ENCODE results near the gene MCF2L. TPM values are rescaled to one million over a fixed set of nuclear protein-coding genes. Genes with fewer than 3 reads are reported as not detected.

The MCF2L gene
- total RNA-seq, 1 experiment from 2014 or later, result 9.4 TPM

DNA sequence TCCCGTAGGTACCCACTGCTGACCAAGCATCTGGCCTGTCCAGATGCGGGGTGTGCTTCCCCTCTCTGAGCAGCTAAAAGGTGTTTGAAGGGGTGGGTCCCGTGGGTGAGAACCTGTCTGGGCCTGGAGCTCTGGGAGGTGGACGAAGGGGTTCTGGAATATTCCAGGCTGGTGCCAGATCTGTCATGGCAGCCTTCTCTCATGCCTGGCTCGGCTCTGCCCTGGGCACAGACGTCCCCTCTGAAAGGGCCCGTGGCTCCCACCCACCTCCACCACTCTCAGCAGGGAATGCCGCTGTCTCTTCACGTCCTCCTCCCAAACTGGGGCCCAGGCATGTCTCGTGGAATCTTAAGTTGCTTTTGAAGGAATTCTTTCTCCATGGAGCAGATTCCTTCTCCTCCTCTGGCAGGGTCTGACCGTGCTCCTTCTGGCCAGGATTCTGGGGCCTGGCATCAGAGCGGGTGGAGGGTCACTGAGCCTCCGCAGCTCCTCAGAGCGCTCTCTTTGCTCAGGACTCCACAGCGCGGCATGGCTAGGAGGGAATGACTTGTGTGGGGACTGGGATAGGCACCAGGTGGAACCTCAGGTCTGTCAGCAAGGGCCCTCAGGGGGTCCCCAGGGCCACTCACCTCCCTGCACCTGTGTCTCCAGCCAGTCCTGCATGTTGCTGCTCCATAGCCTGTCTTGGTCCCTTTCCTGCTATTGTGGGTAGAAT lies 5.9 kb upstream of the MCF2L start:
- peaks cover 15% of the 10 kb centered on the region for H3K27me3 ChIP-seq (replicated peaks)
- H3K36me3 ChIP-seq, result no peaks in the 10 kb centered on the region
- no peak overlapping the region for H3K4me3 ChIP-seq
- no peaks in the 10 kb centered on the region for H3K4me1 ChIP-seq (replicated peaks)
- no peaks in the 10 kb centered on the region for H3K9me3 ChIP-seq (replicated peaks)
- no peak overlapping the region for H3K27ac ChIP-seq
- DNase-seq (ENCODE audit: low read depth in 1 of 2, low spot score in 2 of 2), result no peak

GRCh38 chr13:112963641-112964040 lies 5.4 kb upstream of the MCF2L start:
- Histone ChIP-seq H3K9me3 (replicated peaks) (no peaks in the 10 kb centered on the region), H3K4me1 (replicated peaks) (no peaks in the 10 kb centered on the region; the same call in 1 of the 2 replicates), H3K27ac (no peak overlapping the region), H3K4me3 (no peak overlapping the region), H3K36me3 (no peaks in the 10 kb centered on the region), H3K27me3 (replicated peaks) (peaks cover 21% of the 10 kb centered on the region)
- DNase-seq (ENCODE audit: low read depth in 1 of 2, low spot score in 2 of 2), result no peak

DNA sequence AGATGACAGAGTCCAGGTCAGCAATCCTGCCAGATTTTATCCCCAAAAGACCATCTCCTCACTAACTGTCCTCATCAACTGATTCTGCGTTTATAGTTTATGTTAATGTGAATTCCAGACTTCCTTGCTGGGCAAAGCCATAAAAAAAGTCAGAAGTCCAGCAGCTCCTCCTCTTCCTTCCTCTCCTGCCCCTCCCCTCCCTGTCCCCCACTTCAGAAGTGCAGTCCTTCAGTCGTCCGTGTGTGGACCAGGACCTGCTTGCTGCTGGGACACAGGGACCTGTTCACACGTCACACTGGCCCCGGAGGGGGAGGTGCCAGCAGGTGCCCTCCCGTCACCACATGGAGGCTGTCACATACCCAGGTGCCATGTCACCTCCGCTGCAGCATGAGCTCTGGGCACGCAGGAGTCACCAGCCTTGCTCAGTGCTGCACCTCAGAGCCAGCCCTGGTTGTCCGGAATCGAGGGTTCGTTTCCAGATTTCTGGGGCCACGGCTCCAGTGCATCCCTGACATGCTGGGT lies 4.0 kb upstream of the MCF2L start:
- no peaks in the 10 kb centered on the region for H3K9me3 ChIP-seq (replicated peaks)
- H3K27ac ChIP-seq, result no peak overlapping the region
- no peak overlapping the region for H3K4me3 ChIP-seq
- no peak for DNase-seq (ENCODE audit: low read depth in 1 of 2, low spot score in 2 of 2)
- peaks cover 35% of the 10 kb centered on the region for H3K27me3 ChIP-seq (replicated peaks)
- no peaks in the 10 kb centered on the region for H3K36me3 ChIP-seq
- no peaks in the 10 kb centered on the region; the same call in 1 of the 2 replicates for H3K4me1 ChIP-seq (replicated peaks)

- Histone ChIP-seq H3K4me1 (replicated peaks) (no peaks in the 10 kb centered on the region; the same call in 1 of the 2 replicates), H3K9me3 (replicated peaks) (no peaks in the 10 kb centered on the region), H3K4me3 (no peak overlapping the region), H3K36me3 (no peaks in the 10 kb centered on the region), H3K27me3 (replicated peaks) (peaks cover 41% of the 10 kb centered on the region), H3K27ac (no peak overlapping the region)
- no peak for DNase-seq (ENCODE audit: low read depth in 1 of 2, low spot score in 2 of 2)
Measured at GRCh38 chr13:112965573-112966115, 3.4 kb upstream of the MCF2L start.

DNA sequence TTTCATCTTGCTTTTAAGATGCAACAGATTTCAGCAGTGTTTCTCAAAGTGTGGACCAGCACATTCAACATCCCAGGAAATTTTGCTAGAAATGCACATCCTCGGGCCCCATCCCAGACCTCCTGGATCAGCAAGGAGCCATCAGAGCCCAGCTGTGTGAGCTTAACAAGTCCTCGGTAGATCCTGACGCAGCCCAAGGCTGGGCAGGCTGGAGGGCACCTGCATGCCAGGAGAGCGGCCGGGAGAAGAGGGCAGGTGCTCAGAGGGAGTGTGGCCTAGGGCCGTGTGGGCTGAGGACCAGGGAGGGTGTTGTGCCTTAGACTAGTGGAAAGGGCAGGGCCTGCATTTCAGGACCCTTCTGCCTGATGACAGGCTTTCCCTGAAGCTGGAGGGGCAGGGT lies 2.2 kb upstream of the MCF2L start:
- peaks cover 45% of the 10 kb centered on the region for H3K27me3 ChIP-seq (replicated peaks)
- no peak overlapping the region for H3K4me3 ChIP-seq
- H3K9me3 ChIP-seq (replicated peaks), result no peaks in the 10 kb centered on the region
- no peaks in the 10 kb centered on the region for H3K36me3 ChIP-seq
- no peak for DNase-seq (ENCODE audit: low read depth in 1 of 2, low spot score in 2 of 2)
- H3K4me1 ChIP-seq (replicated peaks), result no peaks in the 10 kb centered on the region; the same call in 1 of the 2 replicates
- H3K27ac ChIP-seq, result no peak overlapping the region

- DNase-seq (ENCODE audit: low read depth in 1 of 2, low spot score in 2 of 2), result no peak
- no peaks in the 10 kb centered on the region for H3K36me3 ChIP-seq
- peaks cover 45% of the 10 kb centered on the region for H3K27me3 ChIP-seq (replicated peaks)
- H3K4me1 ChIP-seq (replicated peaks), result no peaks in the 10 kb centered on the region; the same call in 1 of the 2 replicates
- H3K27ac ChIP-seq, result no peak overlapping the region
- H3K9me3 ChIP-seq (replicated peaks), result no peaks in the 10 kb centered on the region
- no peak overlapping the region for H3K4me3 ChIP-seq
Measured at GRCh38 chr13:112967686-112968379, 1.2 kb upstream of the MCF2L start.

GRCh38 chr13:112968380-112968909 lies 569 bp upstream of the MCF2L start:
- Histone ChIP-seq H3K27me3 (replicated peaks) (peaks cover 45% of the 10 kb centered on the region), H3K4me3 (no peak overlapping the region), H3K27ac (no peak overlapping the region), H3K36me3 (no peaks in the 10 kb centered on the region), H3K4me1 (replicated peaks) (no peaks in the 10 kb centered on the region; the same call in 1 of the 2 replicates), H3K9me3 (replicated peaks) (no peaks in the 10 kb centered on the region)
- no peak for DNase-seq (ENCODE audit: low read depth in 1 of 2, low spot score in 2 of 2)

GRCh38 chr13:112969692-112970338 lies 801 bp downstream of the MCF2L start:
- H3K27me3 ChIP-seq (replicated peaks), result peaks cover 39% of the 10 kb centered on the region

DNA sequence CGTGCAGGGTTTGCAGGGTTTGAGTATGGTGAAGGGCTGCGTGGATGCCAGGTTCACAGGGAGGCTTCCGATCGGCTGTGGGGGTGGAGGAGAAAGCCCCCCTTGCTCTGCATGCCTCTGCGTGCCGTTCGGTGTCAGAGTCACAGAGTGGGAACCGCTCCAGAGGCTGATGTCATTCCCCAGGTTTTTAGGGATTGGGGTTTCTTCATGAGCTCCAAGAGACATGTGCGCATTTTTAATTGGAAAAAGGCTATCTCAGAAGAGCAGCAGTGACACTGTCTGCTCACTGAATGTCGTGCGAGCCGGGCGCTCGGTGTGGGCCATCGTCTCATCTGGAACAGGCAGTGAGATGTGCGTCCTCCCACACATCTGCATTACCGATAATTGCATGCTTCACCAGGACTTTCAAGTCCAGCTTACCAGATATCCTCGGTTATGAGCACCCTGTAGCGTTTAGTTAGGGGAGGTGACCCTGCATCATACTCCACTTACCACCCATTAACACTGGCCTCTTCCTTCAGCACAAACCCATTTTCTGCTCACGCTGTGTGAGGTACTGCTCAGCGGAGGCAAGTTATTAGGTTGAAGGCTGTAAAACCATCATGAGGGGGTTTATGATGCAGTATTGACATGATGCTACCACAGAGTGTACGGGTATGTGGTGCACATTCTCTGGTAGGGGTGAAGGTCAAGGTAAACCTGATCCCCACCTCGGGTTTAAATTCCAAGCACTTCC lies 1.7 kb downstream of the MCF2L start:
- DNase-seq (ENCODE audit: low read depth in 1 of 2, low spot score in 2 of 2), result no peak
- Histone ChIP-seq H3K27ac (no peak overlapping the region), H3K4me3 (no peak overlapping the region), H3K9me3 (replicated peaks) (no peaks in the 10 kb centered on the region), H3K27me3 (replicated peaks) (peaks cover 38% of the 10 kb centered on the region), H3K36me3 (no peaks in the 10 kb centered on the region), H3K4me1 (replicated peaks) (no peaks in the 10 kb centered on the region; the same call in 1 of the 2 replicates)

More at GRCh38 chr13:112969692-112970338, 801 bp downstream of the MCF2L start:
- H3K36me3 ChIP-seq, result no peaks in the 10 kb centered on the region
- no peaks in the 10 kb centered on the region; the same call in 1 of the 2 replicates for H3K4me1 ChIP-seq (replicated peaks)
- no peak overlapping the region for H3K27ac ChIP-seq
- no peaks in the 10 kb centered on the region for H3K9me3 ChIP-seq (replicated peaks)
- DNase-seq (ENCODE audit: low read depth in 1 of 2, low spot score in 2 of 2), result no peak
- H3K4me3 ChIP-seq, result no peak overlapping the region

GRCh38 chr13:112971288-112971643 lies 2.3 kb downstream of the MCF2L start:
- DNase-seq (ENCODE audit: low read depth in 1 of 2, low spot score in 2 of 2), result no peak
- Histone ChIP-seq H3K4me3 (no peak overlapping the region), H3K27me3 (replicated peaks) (peaks cover 34% of the 10 kb centered on the region), H3K9me3 (replicated peaks) (no peaks in the 10 kb centered on the region), H3K27ac (no peak overlapping the region), H3K4me1 (replicated peaks) (no peaks in the 10 kb centered on the region; the same call in 1 of the 2 replicates), H3K36me3 (no peaks in the 10 kb centered on the region)

- no peak for DNase-seq (ENCODE audit: low read depth in 1 of 2, low spot score in 2 of 2)
- Histone ChIP-seq H3K27ac (no peak overlapping the region), H3K27me3 (replicated peaks) (peaks cover 35% of the 10 kb centered on the region), H3K9me3 (replicated peaks) (no peaks in the 10 kb centered on the region), H3K4me1 (replicated peaks) (no peaks in the 10 kb centered on the region; the same call in 1 of the 2 replicates), H3K36me3 (no peaks in the 10 kb centered on the region), H3K4me3 (no peak overlapping the region)
Measured at GRCh38 chr13:112972258-112972657, 3.2 kb downstream of the MCF2L start.

DNA sequence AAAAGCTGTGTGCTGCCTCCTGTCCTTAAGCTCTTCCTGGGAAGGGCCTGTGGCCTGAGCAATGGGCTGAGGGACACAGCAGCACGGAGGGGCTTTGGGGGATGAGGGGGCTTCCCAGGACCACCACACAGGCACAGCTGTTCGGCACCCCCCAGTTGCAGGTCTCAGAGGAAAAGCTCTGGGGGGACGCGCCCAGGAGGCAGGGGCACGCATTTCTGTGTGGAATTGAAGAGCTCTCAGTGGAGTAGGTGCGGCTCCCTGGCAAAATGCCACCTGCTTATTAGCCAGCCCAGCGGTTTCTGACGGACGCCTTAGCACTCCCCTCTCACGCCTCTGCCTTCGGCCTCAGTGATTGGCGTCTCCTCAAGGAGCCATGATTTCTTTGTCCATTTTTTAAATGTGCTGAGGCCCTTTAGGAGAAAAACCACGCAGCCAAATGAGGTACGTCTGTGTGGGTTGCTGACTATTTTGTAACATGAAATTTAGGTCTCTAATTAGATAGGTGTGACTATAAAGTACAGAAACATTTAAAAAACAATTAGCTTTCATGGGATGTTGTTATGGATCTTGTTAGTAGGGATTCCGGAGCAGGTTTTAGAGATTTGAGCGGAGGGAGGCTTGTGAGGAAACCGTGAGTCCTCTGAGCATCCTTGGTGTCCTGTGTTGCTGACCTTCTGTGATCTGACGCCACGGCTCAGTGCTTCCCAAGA lies 4.0 kb downstream of the MCF2L start:
- Histone ChIP-seq H3K9me3 (replicated peaks) (no peaks in the 10 kb centered on the region), H3K4me1 (replicated peaks) (no peaks in the 10 kb centered on the region; the same call in 1 of the 2 replicates), H3K4me3 (no peak overlapping the region), H3K27me3 (replicated peaks) (peaks cover 42% of the 10 kb centered on the region), H3K36me3 (no peaks in the 10 kb centered on the region), H3K27ac (no peak overlapping the region)
- DNase-seq (ENCODE audit: low read depth in 1 of 2, low spot score in 2 of 2), result no peak
